Neuron (in vitro differentiated cells): ENCODE results near the gene SCN4A.
"Not testable (repeated sequence)": the region's sequence is repeated elsewhere in the genome, so short reads cannot be mapped to it uniquely, and the experiment has no call there.

Experiments used
- H2AFZ ChIP-seq: one replicate; pipeline ENCODE4 v1.6.1; 2013; ENCODE audit warnings: low read depth, mild to moderate bottlenecking, inconsistent platforms, low read length, moderate library complexity
- H3K27me3 ChIP-seq: one replicate; pipeline ENCODE4 v1.6.1; 2013; ENCODE audit warnings: low read length; ENCODE audit not compliant: insufficient read depth
- H3K36me3 ChIP-seq: one replicate; pipeline ENCODE4 v1.6.1; 2013; ENCODE audit warnings: low read length; ENCODE audit not compliant: insufficient read depth
- H3K4me1 ChIP-seq: one replicate; pipeline ENCODE4 v1.6.1; 2013; ENCODE audit warnings: low read length; ENCODE audit not compliant: insufficient read depth
- H3K4me3 ChIP-seq: 2 replicates; pipeline ENCODE4 v1.5.1; 2013; ENCODE audit warnings: mild to moderate bottlenecking, low read length, moderate library complexity
- H3K9me3 ChIP-seq: one replicate; pipeline ENCODE4 v1.6.1; 2013; ENCODE audit warnings: low read length

SCN4A gene

DNA sequence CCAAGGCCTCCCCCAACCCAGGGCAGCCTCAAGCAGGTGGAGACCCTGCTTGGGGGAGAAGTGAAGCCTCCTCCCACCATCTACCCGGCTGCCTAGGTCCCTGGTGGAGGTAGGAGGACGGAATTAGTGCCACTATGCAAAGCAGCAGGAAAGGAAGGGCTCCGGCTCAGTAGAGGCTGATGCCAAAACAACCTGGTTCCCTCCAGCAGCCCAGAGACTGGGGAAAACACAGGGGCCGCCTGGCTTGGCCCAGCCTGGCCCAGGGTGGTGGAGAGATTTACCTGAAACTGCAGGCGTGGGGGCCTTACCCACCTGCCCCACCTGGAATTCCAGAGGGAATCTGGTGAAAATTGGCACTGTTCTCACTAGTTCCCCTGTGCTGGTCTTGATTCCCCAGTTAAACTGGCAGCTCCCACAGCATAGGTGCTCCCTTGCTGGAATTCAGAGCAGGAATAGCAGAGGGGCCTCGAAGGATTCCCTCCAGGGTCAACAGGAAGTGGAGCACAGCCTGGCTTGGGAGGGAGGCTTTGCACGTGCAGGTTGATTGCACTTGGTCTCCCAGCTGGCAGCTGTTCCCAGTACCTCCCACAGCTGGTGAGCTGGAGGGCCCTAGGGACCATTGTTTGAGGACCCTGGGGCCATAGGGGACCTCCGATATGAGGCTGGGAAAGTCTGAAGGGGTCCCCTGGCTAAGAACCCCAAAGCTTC, 45.1 kb downstream of the SCN4A start:
- Histone ChIP-seq H3K27me3 (no peaks in the 10 kb centered on the region), H3K4me1 (no peaks in the 10 kb centered on the region)

DNA sequence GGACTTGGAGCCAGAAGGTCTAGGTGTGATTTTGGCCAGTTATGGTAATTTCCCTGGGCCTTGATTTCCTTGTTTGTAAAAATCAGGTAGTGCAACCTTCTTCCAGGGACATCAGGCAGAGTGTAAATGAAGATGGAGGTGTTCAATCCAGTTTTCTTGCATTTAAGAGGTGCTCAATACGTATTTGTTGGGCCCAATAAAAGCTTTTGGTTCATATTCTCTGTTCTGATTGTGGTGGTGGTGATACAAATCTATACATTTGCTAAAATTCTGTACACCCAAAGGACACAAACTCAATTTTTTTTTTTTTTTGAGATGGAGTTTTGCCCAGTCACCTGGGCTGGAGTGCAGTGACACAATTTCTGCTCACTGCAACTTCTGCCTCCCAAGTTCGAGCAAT, 46.6 kb downstream of the SCN4A start:
- Histone ChIP-seq H3K4me3 (no peak overlapping the region), H3K9me3 (no peaks in the 10 kb centered on the region), H3K36me3 (no peaks in the 10 kb centered on the region), H3K27me3 (no peaks in the 10 kb centered on the region), H3K4me1 (no peaks in the 10 kb centered on the region), H2AFZ (no peak overlapping the region)

More for the DNA sequence above, 45.1 kb downstream of the SCN4A start:
- H3K9me3 ChIP-seq, result no peaks in the 10 kb centered on the region
- H2AFZ ChIP-seq, result no peak overlapping the region
- no peak overlapping the region for H3K4me3 ChIP-seq
- H3K36me3 ChIP-seq, result no peaks in the 10 kb centered on the region

DNA sequence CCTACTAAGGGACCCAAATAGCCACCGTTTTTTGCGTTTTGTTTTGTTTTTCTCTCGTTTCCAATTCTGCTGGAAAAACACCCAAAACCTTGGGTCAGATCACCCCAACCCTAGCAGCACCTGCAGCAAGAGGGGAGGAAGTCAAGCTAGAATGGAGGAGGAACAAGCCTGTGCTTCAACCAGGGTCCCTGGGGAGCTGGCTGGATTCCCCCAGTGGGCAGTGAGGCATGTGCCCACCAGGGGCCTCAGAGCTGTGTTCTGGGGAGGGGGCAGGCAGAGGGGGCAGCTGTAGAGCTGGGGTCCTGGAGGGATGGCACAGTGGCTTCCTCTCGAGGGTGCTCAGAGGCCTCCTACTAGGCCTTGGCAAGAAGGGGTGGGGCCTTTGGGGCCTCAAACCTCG, 47.1 kb downstream of the SCN4A start:
- Histone ChIP-seq H3K4me1 (no peaks in the 10 kb centered on the region), H3K27me3 (no peaks in the 10 kb centered on the region), H3K4me3 (no peak overlapping the region), H3K9me3 (no peaks in the 10 kb centered on the region), H2AFZ (no peak overlapping the region), H3K36me3 (no peaks in the 10 kb centered on the region)

DNA sequence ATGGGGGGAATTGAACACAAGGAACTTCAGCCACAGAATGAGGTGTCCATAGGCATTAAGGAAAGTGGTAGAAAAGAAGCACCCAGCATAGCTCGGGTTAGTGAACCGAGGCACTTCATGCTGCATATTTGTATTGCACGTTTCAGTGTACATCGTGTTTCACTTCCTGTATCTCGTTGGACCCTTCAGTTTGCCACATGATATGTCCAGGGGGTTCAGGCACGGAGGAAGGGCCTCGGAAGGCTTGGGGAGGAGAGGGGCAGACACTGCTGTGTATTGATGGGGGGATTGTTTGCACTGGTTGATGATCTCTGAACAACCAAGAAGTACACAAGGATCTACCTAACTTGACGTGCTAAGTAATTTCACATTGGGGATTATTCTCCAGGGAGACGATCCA, 50.3 kb downstream of the SCN4A start:
- not testable (repeated sequence) for H3K9me3 ChIP-seq, H2AFZ ChIP-seq, H3K4me1 ChIP-seq, H3K36me3 ChIP-seq, H3K27me3 ChIP-seq, H3K4me3 ChIP-seq

DNA sequence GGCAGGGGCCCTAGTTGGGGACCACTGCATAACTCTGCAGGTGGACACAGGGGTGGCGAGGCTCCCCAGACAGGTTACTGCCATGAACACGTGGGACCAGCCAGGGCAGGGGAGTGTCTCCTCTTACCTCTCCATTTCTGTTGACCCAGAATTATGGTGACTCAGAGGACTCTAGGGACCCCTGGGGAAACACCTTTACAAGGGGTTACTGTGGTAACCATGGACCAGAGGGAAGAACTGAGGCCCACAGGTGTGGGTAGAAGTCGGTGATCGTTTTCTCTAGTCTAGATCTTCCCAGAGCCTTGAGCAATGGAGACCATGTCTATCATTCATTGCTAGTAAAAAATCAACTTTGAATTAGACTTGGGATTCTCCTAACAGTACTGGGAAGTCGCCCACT, 51.9 kb downstream of the SCN4A start:
- not testable (repeated sequence) for H3K27me3 ChIP-seq, H3K36me3 ChIP-seq, H3K9me3 ChIP-seq, H2AFZ ChIP-seq, H3K4me1 ChIP-seq, H3K4me3 ChIP-seq

DNA sequence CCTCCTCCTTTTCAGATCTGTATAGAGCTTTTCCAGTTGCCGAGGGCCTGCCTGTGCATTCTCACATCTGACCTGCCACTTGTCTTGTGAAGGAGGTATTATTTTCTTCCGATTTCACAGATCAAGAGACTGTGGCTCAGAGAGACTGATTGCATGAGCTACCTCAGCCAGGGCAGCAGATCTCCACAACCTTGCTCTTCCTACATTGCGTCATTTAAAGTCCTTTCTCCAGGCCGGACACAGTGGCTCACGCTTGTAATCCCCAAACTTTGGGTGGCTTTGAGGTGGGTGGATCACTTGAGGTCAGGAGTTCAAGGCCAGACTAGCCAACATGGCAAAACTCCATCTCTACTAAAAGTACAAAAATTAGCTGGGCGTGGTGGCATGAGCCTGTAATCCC, 52.7 kb downstream of the SCN4A start:
- not testable (repeated sequence) for H2AFZ ChIP-seq, H3K4me1 ChIP-seq, H3K9me3 ChIP-seq, H3K36me3 ChIP-seq, H3K4me3 ChIP-seq, H3K27me3 ChIP-seq

- Histone ChIP-seq H3K4me3 (no peak overlapping the region), H3K9me3 (no peaks in the 10 kb centered on the region), H3K36me3 (no peaks in the 10 kb centered on the region), H2AFZ (no peak overlapping the region), H3K27me3 (peaks cover 6% of the 10 kb centered on the region), H3K4me1 (no peaks in the 10 kb centered on the region)
Measured at GRCh38 chr17:63919311-63919723, 53.4 kb downstream of the SCN4A start.

GRCh38 chr17:63918789-63919305, 53.9 kb downstream of the SCN4A start, which contains the start of gene GH1:
Gene GH1, minus strand, starts transcription at chr17:63918839. Its CDS starts 63 bp downstream, at chr17:63918776.
- not testable (repeated sequence) for H3K4me3 ChIP-seq, H3K9me3 ChIP-seq, H3K4me1 ChIP-seq, H3K27me3 ChIP-seq, H3K36me3 ChIP-seq, H2AFZ ChIP-seq

- peaks cover 6% of the 10 kb centered on the region for H3K27me3 ChIP-seq
- H2AFZ ChIP-seq, result no peak overlapping the region
Measured at GRCh38 chr17:63918305-63918704, 54.4 kb downstream of the SCN4A start.

GRCh38 chr17:63917646-63918045, 55.1 kb downstream of the SCN4A start:
- Histone ChIP-seq H3K4me3 (no peak overlapping the region), H3K9me3 (no peaks in the 10 kb centered on the region), H3K4me1 (no peaks in the 10 kb centered on the region), H3K27me3 (peaks cover 6% of the 10 kb centered on the region), H2AFZ (no peak overlapping the region), H3K36me3 (no peaks in the 10 kb centered on the region)

More at GRCh38 chr17:63918305-63918704, 54.4 kb downstream of the SCN4A start:
- no peaks in the 10 kb centered on the region for H3K9me3 ChIP-seq
- H3K36me3 ChIP-seq, result no peaks in the 10 kb centered on the region
- H3K4me1 ChIP-seq, result no peaks in the 10 kb centered on the region
- no peak overlapping the region for H3K4me3 ChIP-seq

DNA sequence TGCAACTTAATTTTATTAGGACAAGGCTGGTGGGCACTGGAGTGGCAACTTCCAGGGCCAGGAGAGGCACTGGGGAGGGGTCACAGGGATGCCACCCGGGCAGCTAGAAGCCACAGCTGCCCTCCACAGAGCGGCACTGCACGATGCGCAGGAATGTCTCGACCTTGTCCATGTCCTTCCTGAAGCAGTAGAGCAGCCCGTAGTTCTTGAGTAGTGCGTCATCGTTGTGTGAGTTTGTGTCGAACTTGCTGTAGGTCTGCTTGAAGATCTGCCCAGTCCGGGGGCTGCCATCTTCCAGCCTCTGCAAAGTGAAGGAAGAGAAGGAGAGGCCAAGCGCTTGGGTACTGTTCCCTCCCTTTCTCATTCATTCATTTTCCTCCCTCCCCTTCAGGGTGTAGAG, 55.5 kb downstream of the SCN4A start:
- not testable (repeated sequence) for H3K4me3 ChIP-seq

GRCh38 chr17:63916566-63917185, 56.0 kb downstream of the SCN4A start:
- H3K36me3 ChIP-seq, result no peaks in the 10 kb centered on the region
- peaks cover 6% of the 10 kb centered on the region for H3K27me3 ChIP-seq
- no peaks in the 10 kb centered on the region for H3K4me1 ChIP-seq
- no peak overlapping the region for H2AFZ ChIP-seq
- no peaks in the 10 kb centered on the region for H3K9me3 ChIP-seq
- H3K4me3 ChIP-seq, result no peak overlapping the region

More for the DNA sequence above, 55.5 kb downstream of the SCN4A start:
- not testable (repeated sequence) for H3K27me3 ChIP-seq, H3K9me3 ChIP-seq, H3K36me3 ChIP-seq, H2AFZ ChIP-seq, H3K4me1 ChIP-seq

DNA sequence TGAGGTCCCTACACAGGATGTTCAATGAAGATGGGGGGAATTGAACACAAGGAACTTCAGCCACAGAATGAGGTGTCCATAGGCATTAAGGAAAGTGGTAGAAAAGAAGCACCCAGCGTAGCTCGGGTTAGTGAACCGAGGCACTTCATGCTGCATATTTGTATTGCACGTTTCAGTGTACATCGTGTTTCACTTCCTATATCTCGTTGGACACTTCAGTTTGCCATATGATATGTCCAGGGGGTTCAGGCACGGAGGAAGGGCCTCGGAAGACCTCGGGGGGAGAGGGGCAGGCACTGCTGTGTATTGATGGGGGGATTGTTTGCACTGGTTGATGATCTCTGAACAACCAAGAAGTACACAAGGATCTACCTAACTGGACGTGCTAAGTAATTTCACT, 57.0 kb downstream of the SCN4A start:
- not testable (repeated sequence) for H3K27me3 ChIP-seq, H3K4me3 ChIP-seq, H3K36me3 ChIP-seq, H3K4me1 ChIP-seq, H3K9me3 ChIP-seq, H2AFZ ChIP-seq
